Transverse colon (tissue), 4 donors: Measurements from ENCODE around the gene UBC. TPM values are rescaled to one million over a fixed set of nuclear protein-coding genes. Genes with fewer than 3 reads are reported as not detected.

Experiments used
- DNase-seq: peaks from one replicate; pipeline ENCODE4 v3.0.0-alpha.2; 2019
- H3K27ac ChIP-seq, 4 donors: fragments of 200-600 bp; sonication (generic); 2 replicates each; pipeline ENCODE4 v1.5.1; 2016 to 2018; ENCODE audit warnings: inconsistent platforms in 4 of 4
- H3K27me3 ChIP-seq: fragments of 200-600 bp; sonication (generic); 2 replicates; pipeline ENCODE4 v1.5.1; 2017; ENCODE audit warnings: inconsistent platforms
- H3K36me3 ChIP-seq, 4 donors: fragments of 200-600 bp; sonication (generic); 2 replicates each; pipeline ENCODE4 v1.5.1; 2017 to 2019; ENCODE audit warnings: inconsistent platforms in 4 of 4
- H3K4me1 ChIP-seq, 4 donors: fragments of 200-600 bp; sonication (generic); 2 replicates each; pipeline ENCODE4 v1.5.1; 2017 to 2020; ENCODE audit warnings: inconsistent platforms in 4 of 4
- H3K4me3 ChIP-seq, 4 donors: fragments of 200-600 bp; sonication (generic); 1 replicate in 1 of 4; 2 replicates in 3 of 4; pipeline versions ENCODE4 v1.5.1 to v1.6.1; 2017 to 2019; ENCODE audit warnings: inconsistent platforms in 4 of 4
- H3K9me3 ChIP-seq, 2 donors: fragments of 200-600 bp; sonication (generic); 2 replicates each; pipeline ENCODE4 v1.5.1; 2017 to 2019; ENCODE audit warnings: inconsistent platforms in 2 of 2
- CTCF ChIP-seq, 5 experiments: fragments of 200-600 bp in 3 of 5; fragments of 450-650 bp in 2 of 5; sonication (generic) in 3 of 5; IDR thresholded peaks; 1 replicate in 2 of 5; 2 replicates in 3 of 5; pipeline ENCODE4 v1.5.1; 2016 to 2017; ENCODE audit warnings: antibody characterized with exemption in 5 of 5, inconsistent platforms in 3 of 5, mild to moderate bottlenecking in 2 of 5, moderate library complexity in 1 of 5
- EP300 ChIP-seq: sonication (generic); formaldehyde crosslinking; IDR thresholded peaks from one replicate; pipeline ENCODE4 v1.6.1; 2017; ENCODE audit warnings: antibody characterized with exemption, low read depth
- POLR2A ChIP-seq: fragments of 450-650 bp; IDR thresholded peaks from one replicate; pipeline ENCODE4 v1.6.1; 2016; ENCODE audit warnings: antibody characterized with exemption, mild to moderate bottlenecking, moderate library complexity
- POLR2AphosphoS5 ChIP-seq, 3 donors: sonication (generic); formaldehyde crosslinking; IDR thresholded peaks; one replicate each; pipeline ENCODE4 v1.6.1; 2016; ENCODE audit warnings: antibody characterized with exemption in 3 of 3
- WGBS, 2 donors: methylation state at CpG; one replicate each; pipeline ENCODE4 v1.1.5; 2018; ENCODE audit warnings: low coverage in 1 of 2; 5-methylcytosine and 5-hydroxymethylcytosine counted together
- in situ Hi-C, 4 donors: fragments of 200-750 bp; cut with MboI; loops; one replicate each; pipeline versions ENCODE4 v1.15.0 to v1.15.1; 2017; ENCODE audit warnings: low sequenced_read_pairs in 3 of 4, low pct_ligation_motif_present in 1 of 4, low pct_unique_long_range_greater_than_20kb in 1 of 4
- intact Hi-C: fragments of 100-400 bp; cut with DNase I; formaldehyde crosslinking; loops from one replicate; pipeline ENCODE4 v1.15.1; 2023; ENCODE audit warnings: low total_unique reads
- total RNA-seq, 4 donors: library from RNA; depleted of rRNA; stranded (reverse); fragments of >200 nt; gene quantifications; one replicate each; pipeline ENCODE4 v1.1.0, GENCODE V29; 2016

UBC gene
- total RNA-seq, 4 donors from 2014 or later: 1,242 to 1,580 (median 1,406) TPM

DNA sequence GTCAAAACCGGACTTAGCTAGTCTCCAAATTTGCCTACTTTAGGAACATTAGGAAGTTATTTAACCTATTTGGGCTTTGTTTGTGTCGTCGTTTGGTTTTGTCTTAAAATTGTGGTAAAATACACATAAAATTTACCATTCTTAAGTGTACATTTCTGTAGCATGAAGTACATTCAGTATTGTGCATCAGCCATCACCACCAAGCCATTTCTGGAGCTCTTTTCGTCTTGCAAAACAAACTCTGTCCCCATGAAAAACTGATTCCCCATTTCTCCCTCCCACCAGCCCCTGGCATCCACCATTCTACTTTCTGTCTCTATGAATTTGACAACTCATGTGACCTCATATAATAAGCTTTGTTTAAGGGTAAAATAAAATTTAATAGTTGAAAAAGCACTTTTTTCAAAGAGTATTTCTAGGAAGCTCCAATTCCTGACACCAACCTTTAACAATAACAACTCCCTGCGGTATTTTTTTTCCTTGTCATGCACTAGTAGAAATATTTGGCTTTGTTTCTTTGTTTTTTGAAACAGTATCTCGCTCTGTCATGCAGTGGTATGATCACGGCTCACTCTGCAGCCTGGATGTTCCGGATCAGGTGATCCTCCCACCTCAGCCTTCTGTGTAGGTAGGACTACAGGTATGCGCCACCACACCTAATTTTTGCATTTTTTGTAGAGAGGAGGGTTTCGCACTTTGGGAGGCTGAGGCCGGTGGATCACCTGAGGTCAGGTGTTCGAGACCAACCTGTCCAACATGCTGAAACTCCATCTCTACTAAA lies 3.6 kb upstream of the UBC start:
- WGBS, 2 donors: 18 to 43% methylated on average over 8 to 12 of the region's 12 CpGs
- intact Hi-C loops (no loop called here), in situ Hi-C loops (no loop called here)
- H3K4me1 ChIP-seq: peaks cover 18 to 71% (median 49%) of the 10 kb centered on the region in 4 donors
- H3K9me3 ChIP-seq: no peaks in the 10 kb centered on the region
- H3K4me3 ChIP-seq: peak overlapping the region; percentile 11 to 80 (median 29)
- DNase-seq: no peak
- H3K27ac ChIP-seq: peak overlapping the region; percentile 98 to 100 (median 98)
- peaks cover 0 to 4% (median under 1%) of the 10 kb centered on the region in 4 donors for H3K36me3 ChIP-seq
- no peaks in the 10 kb centered on the region for H3K27me3 ChIP-seq
- TF ChIP-seq POLR2AphosphoS5 (IDR thresholded peaks at IDR 0.05) (peak in 1 of 3 donors; percentile 48), POLR2A (no peak), CTCF (IDR thresholded peaks at IDR 0.05) (no peak)

DNA sequence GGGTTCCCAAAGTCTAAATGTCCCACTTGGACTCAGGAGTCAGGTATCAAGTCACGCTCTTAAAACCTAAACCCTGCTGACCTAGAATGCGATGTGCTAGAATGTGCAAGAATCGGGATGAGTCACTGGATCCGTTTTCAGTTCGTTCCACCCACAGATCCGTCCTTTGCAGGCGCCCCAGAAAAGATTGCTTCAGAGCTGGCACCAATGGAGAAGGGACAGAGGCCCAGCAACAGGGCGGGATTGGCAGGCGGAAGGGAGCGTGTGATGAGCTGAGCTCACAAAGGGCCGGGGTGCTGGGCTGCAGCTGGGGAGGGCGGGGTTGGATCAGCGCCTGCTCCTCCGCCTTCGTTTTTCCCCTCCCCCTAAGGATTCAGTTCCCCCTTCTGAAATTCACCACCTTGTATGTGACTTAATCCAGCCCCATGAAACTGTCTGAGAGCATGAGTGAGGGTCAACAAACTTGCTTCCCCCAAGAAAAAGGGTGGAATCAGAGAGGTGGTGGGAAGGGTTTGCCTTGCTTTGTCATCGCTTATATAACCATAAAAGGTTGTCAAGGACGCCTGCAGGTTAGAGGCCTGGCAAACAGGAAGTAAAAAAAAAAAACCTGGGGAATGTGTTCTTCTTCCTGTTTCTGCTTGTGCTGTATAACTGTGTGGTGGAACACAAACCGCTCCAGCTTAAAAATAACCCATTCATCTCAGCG lies 2.8 kb upstream of the UBC start:
- 0 to 1% methylated on average over 2 to 19 of the region's 19 CpGs for WGBS, 2 donors
- H3K36me3 ChIP-seq: peaks cover 0 to 8% (median 2%) of the 10 kb centered on the region in 4 donors
- H3K9me3 ChIP-seq: no peaks in the 10 kb centered on the region
- peak; percentile 97 for DNase-seq
- H3K27me3 ChIP-seq: no peaks in the 10 kb centered on the region
- intact Hi-C loops (no loop called here), in situ Hi-C loops (no loop called here)
- peak; percentile 84 for TF ChIP-seq EP300
- TF ChIP-seq POLR2A: peak; percentile 65
- TF ChIP-seq CTCF (IDR thresholded peaks at IDR 0.05): no peak
- TF ChIP-seq POLR2AphosphoS5 (IDR thresholded peaks at IDR 0.05): peak; percentile 91 to 97 (median 94)
- peak overlapping the region; percentile 98 to 100 (median 98) for H3K27ac ChIP-seq
- peak overlapping the region in 3 of 4 donors; percentile 19 to 80 (median 77) for H3K4me3 ChIP-seq
- peaks cover 18 to 71% (median 53%) of the 10 kb centered on the region in 4 donors for H3K4me1 ChIP-seq

DNA sequence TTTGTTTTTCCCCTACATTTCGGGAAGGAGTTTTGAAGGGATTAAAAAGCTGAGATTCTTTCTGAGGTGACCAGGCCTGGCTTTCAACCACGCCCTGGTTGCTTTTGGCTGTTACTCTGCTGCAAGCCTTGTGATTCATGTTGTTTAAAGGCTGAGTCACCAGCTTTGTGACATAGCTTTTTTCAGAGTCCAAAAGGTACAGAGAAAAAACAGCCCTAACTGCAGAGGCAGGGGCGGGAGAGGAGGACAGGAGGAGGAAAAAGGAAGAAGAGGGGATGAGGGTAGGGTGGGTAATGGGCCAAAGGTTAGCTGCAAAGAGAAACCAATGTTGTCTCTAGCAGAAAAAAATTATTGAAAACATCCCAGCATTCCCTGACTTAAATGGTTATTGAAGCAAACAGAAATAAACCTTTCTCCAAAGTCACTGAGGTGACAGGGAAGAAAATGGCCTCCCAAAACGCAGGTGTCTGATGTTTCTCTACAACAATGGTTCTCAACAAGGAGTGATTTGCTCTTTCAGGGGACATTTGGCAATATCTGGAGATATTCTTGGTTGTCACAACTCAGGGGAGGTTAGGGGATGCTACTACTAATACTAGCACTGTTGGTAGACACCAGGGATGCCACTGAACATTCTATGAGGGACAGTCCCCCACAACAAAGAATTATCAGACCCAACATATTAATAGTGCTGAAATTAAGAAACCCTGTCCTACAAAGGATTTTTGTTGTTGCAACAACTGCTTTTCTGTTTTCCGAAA lies 2.1 kb upstream of the UBC start:
- TF ChIP-seq EP300: peak; percentile 16
- no peak for TF ChIP-seq CTCF (IDR thresholded peaks at IDR 0.05)
- peak; percentile 57 for TF ChIP-seq POLR2A
- TF ChIP-seq POLR2AphosphoS5 (IDR thresholded peaks at IDR 0.05): peak; percentile 90 to 94 (median 90)
- peak; percentile 84 for DNase-seq
- Histone ChIP-seq H3K4me1 (peaks cover 18 to 66% (median 52%) of the 10 kb centered on the region in 4 donors), H3K27me3 (no peaks in the 10 kb centered on the region), H3K4me3 (peak overlapping the region in 3 of 4 donors; percentile 64 to 80 (median 77)), H3K36me3 (peaks cover 0 to 9% (median 3%) of the 10 kb centered on the region in 4 donors), H3K9me3 (no peaks in the 10 kb centered on the region), H3K27ac (peak overlapping the region; percentile 98 to 100 (median 98))
- WGBS, 2 donors: 3 to 8% methylated on average over 3 to 5 of the region's 5 CpGs
- intact Hi-C loops (no loop called here), in situ Hi-C loops (no loop called here)
